NCI-H446 (cell line): Measurements from ENCODE around the gene UCP1.
"Not testable (repeated sequence)": the region's sequence is repeated elsewhere in the genome, so short reads cannot be mapped to it uniquely, and the experiment has no call there.

Experiments
- DNase-seq, 2 experiments: peaks; one replicate each; lab custom pipeline; 2025; lab: John Stamatoyannopoulos, UW

The UCP1 gene

GRCh38 chr4:140533951-140534480 lies 34.7 kb downstream of the UCP1 start:
- no peak for DNase-seq

DNA sequence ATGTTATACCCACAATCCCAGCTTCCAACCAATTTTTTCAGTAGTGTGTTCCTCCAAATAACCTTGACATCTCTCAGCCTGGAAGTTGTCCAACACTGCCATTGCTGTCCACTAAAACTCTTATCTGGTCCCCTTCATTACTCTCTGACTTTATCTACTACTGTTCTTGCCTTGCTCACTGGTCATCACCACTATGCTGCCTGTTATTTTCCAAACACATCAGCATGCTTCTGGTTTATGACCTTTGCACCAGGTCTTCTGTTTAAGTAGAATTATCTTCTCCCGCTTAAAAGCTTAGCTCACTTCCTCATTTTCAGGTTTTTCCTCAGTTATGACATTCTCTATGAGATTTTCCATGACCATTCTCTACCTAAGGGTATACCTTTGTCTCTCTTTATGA lies 39.3 kb downstream of the UCP1 start:
- DNase-seq: no peak

DNA sequence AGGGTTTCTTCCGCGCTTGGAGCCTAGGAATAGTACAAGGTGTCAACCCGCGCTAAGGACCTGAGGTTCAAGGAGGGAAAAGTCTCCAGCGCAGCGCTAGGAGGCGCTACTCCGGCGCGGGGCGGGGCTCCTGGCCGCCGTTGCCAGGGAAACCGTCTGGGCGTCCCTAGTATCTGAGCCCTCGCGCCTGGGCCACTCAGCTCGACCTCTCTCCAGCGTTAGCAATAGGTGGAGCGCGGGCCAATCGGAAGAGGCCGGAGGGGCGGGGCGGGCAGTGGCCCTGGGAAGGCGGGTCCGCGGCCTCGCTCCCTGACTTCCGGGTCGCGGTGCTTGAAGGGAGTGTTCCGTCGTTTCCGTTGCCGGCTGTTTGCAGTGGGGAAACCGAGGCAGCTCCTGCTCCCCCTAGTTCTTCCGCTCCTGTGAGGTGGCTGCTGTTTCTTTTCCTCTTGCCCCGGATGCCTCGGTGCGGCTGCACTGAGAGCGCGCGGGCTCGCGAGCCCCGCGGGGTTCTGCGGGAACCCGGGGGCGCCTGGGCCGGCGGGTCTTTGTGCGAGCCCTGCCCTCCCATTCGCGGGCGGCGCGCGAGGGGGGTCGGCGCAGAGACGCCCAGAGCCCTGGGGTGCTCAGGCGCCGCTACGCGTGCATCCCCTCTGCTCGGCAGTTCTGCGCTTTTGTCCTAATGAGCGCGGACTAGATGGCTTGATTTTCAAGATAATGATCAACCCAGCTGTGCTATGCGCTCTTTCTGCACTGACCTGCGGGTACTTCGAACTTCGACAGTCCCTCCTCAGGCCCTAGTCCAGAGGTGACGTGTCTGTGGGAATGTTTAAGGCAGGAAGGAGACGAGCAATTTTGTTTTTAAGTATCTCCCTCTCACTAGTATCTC lies 44.7 kb downstream of the UCP1 start, which contains the start of gene ELMOD2:
TSS of gene ELMOD2 (plus strand) at position 312 of the 886 bp plus-strand sequence. CDS start 1,261 bp downstream, outside the sequence.
- DNase-seq: peak; percentile 85 to 97

DNA sequence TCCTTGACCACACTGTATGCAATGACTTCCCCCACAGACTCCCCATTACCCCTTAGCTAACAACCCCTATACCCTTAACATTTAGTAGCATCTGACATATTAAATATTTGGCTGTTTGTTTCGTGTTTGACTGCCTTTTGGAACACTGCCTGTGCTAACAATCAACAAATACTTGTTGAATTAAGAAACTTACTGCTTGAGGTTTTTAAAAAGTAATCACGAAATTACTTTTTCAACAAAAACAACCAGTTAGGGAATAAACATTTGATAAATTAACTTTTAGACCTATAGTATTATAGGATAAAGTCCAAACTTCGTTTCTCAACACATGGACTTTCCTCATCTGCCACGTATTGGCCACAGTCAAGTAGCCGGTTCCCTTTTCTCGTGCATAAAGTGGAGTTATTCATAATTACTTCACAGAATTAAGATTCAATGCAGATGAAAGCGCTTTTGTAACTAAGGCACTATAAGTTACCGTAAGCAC lies 45.3 kb downstream of the UCP1 start:
- no peak for DNase-seq

- no peak for DNase-seq
Observed at GRCh38 chr4:140515423-140515822, 53.3 kb downstream of the UCP1 start.

DNA sequence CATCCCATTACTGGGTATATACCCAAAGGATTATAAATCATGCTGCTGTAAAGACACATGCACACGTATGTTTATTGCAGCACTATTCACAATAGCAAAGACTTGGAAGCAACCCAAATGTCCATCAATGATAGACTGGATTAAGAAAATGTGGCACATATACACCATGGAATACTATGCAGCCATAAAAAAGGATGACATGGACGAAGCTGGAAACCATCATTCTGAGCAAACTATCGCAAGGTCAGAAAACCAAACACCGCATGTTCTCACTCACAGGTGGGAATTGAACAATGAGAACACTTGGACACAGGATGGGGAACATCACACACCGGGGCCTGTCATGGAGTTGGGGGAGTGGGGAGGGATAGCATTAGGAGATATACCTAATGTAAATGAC lies 55.0 kb downstream of the UCP1 start:
- DNase-seq: not testable (repeated sequence)
